IMR-90 (cell line): ENCODE results near the gene PPP1R2. TPM values are rescaled to one million over a fixed set of nuclear protein-coding genes. Genes with fewer than 3 reads are reported as not detected.

Source experiments
- ATAC-seq: fragments of 200-7000 bp; cut with Tn5 transposase; 2 replicates; pipeline ENCODE4 v1.9.1; 2020; ENCODE audit warnings: low read depth, mild to moderate bottlenecking, moderate library complexity
- BruUV-seq: library from RNA; stranded (reverse); fragments of 400-500 nt; replicated peaks from 2 replicates; lab custom pipeline; 2021; lab: Mats Ljungman, UMichigan
- CTCF ChIA-PET: fragments of 300-600 bp; formaldehyde crosslinking; extraction: SDS; loops from one replicate; lab custom pipeline; 2021; ENCODE audit warnings: antibody characterized with exemption; lab: Yijun Ruan, JAX
- POLR2A ChIA-PET: fragments of 300-600 bp; sonication (Branson Sonifier 250); formaldehyde crosslinking; loops from one replicate; lab custom pipeline; 2022; ENCODE audit warnings: antibody characterized with exemption; ENCODE audit not compliant: unreplicated experiment; lab: Charles Lee
- DNase-seq: peaks from one replicate; pipeline ENCODE4 v3.0.0; 2013
- H2AFZ ChIP-seq: replicated peaks from 2 replicates; pipeline ENCODE3; 2013; ENCODE audit warnings: low read length, mild to moderate bottlenecking; ENCODE audit not compliant: poor library complexity
- H2AK5ac ChIP-seq: 2 replicates; pipeline ENCODE4 v1.6.1; 2013; ENCODE audit warnings: low read depth, low read length, inconsistent platforms
- H2AK9ac ChIP-seq: replicated peaks from 2 replicates; pipeline ENCODE3; 2013; ENCODE audit warnings: mild to moderate bottlenecking, low read depth, low read length, moderate library complexity; ENCODE audit not compliant: poor library complexity
- H2BK120ac ChIP-seq: 2 replicates; pipeline ENCODE4 v1.6.1; 2013; ENCODE audit warnings: low read depth, low read length, inconsistent platforms
- H2BK15ac ChIP-seq: 3 replicates; pipeline ENCODE4 v1.6.1; 2013; ENCODE audit warnings: low read depth, low read length, inconsistent platforms
- H2BK20ac ChIP-seq: 2 replicates; pipeline ENCODE4 v1.6.1; 2013; ENCODE audit warnings: low read depth, mild to moderate bottlenecking, inconsistent platforms, low read length, moderate library complexity
- H2BK5ac ChIP-seq: 2 replicates; pipeline ENCODE4 v1.6.1; 2013; ENCODE audit warnings: mild to moderate bottlenecking, low read depth, low read length, inconsistent platforms; ENCODE audit not compliant: poor library complexity, severe bottlenecking
- H3K14ac ChIP-seq: replicated peaks from 2 replicates; pipeline ENCODE4 v1.6.1; 2013; ENCODE audit warnings: low read depth, low read length, inconsistent platforms
- H3K18ac ChIP-seq: 2 replicates; pipeline ENCODE4 v1.6.1; 2013; ENCODE audit warnings: low read depth, low read length, control low read depth
- H3K23ac ChIP-seq: 2 replicates; pipeline ENCODE4 v1.6.1; 2013; ENCODE audit warnings: low read depth, low read length, inconsistent platforms
- H3K27ac ChIP-seq: 2 replicates; pipeline ENCODE4 v1.5.1; 2013; ENCODE audit warnings: mild to moderate bottlenecking, control low read depth, low read length; ENCODE audit not compliant: insufficient read depth
- H3K27me3 ChIP-seq: 2 replicates; pipeline ENCODE4 v1.6.1; 2013; ENCODE audit warnings: low read length; ENCODE audit not compliant: control insufficient read depth, insufficient read depth
- H3K36me3 ChIP-seq: 2 replicates; pipeline ENCODE4 v1.6.1; 2013; ENCODE audit warnings: low read length, mixed read lengths; ENCODE audit not compliant: control insufficient read depth, insufficient read depth
- H3K4ac ChIP-seq: 2 replicates; pipeline ENCODE4 v1.6.1; 2013; ENCODE audit warnings: low read depth, low read length, inconsistent platforms
- H3K4me1 ChIP-seq: 2 replicates; pipeline ENCODE4 v1.6.1; 2013; ENCODE audit warnings: low read length, mixed read lengths; ENCODE audit not compliant: control insufficient read depth, insufficient read depth
- H3K4me2 ChIP-seq: 2 replicates; pipeline ENCODE4 v1.6.1; 2013; ENCODE audit warnings: low read depth, mild to moderate bottlenecking, control low read depth, low read length, moderate library complexity
- H3K4me3 ChIP-seq: 2 replicates; pipeline ENCODE4 v1.5.1; 2013; ENCODE audit warnings: low read depth, mild to moderate bottlenecking, control low read depth, low read length, moderate library complexity; ENCODE audit not compliant: insufficient read depth
- H3K56ac ChIP-seq: 2 replicates; pipeline ENCODE4 v1.6.1; 2013; ENCODE audit warnings: low read length, inconsistent platforms; ENCODE audit not compliant: insufficient read depth; ENCODE audit errors: extremely low read depth
- H3K79me1 ChIP-seq, 2 experiments: 2 replicates each; pipeline ENCODE4 v1.6.1; 2013; ENCODE audit warnings: low read length in 2 of 2, inconsistent platforms in 1 of 2, low read depth in 1 of 2
- H3K9ac ChIP-seq: 2 replicates; pipeline ENCODE4 v1.6.1; 2013; ENCODE audit warnings: low read depth, low read length, control low read depth
- H3K9me1 ChIP-seq: 2 replicates; pipeline ENCODE4 v1.6.1; 2013; ENCODE audit warnings: low read length, inconsistent platforms; ENCODE audit not compliant: insufficient read depth
- H3K9me3 ChIP-seq: 2 replicates; pipeline ENCODE4 v1.6.1; 2013; ENCODE audit warnings: low read length; ENCODE audit not compliant: control insufficient read depth, insufficient read depth
- H4K20me1 ChIP-seq: 2 replicates; pipeline ENCODE4 v1.6.1; 2013; ENCODE audit warnings: low read length, inconsistent platforms; ENCODE audit not compliant: insufficient read depth
- H4K5ac ChIP-seq: 2 replicates; pipeline ENCODE4 v1.6.1; 2013; ENCODE audit warnings: mild to moderate bottlenecking, low read depth, low read length, control low read depth
- H4K8ac ChIP-seq, 2 experiments: 2 replicates each; pipeline ENCODE4 v1.6.1; 2013; ENCODE audit warnings: low read depth in 2 of 2, low read length in 2 of 2, control low read depth in 1 of 2, inconsistent platforms in 1 of 2
- H4K91ac ChIP-seq: 2 replicates; pipeline ENCODE4 v1.6.1; 2013; ENCODE audit warnings: low read depth, low read length, inconsistent platforms; ENCODE audit not compliant: insufficient read depth
- CEBPB ChIP-seq: IDR thresholded peaks from 2 replicates; pipeline ENCODE4 v1.6.1; 2012; ENCODE audit warnings: low read depth, low read length, improper control_type of control experiment
- CTCF ChIP-seq: conservative IDR thresholded peaks from 2 replicates; pipeline ENCODE4 v1.5.1; 2012; ENCODE audit warnings: mild to moderate bottlenecking, low read depth, low read length, improper control_type of control experiment
- ELK1 ChIP-seq: fragments of 150-350 bp; IDR thresholded peaks from 2 replicates; pipeline ENCODE4 v1.6.1; 2016; ENCODE audit warnings: low read depth, mild to moderate bottlenecking, low read length, moderate library complexity, borderline replicate concordance
- FOS ChIP-seq: fragments of 150-350 bp; IDR thresholded peaks from 2 replicates; pipeline ENCODE4 v1.6.1; 2016; ENCODE audit warnings: low read depth, low read length
- MAFK ChIP-seq: IDR thresholded peaks from 2 replicates; pipeline ENCODE4 v1.6.1; 2012; ENCODE audit warnings: low read depth, low read length, improper control_type of control experiment
- MAZ ChIP-seq: IDR thresholded peaks from 2 replicates; pipeline ENCODE4 v1.6.1; 2012; ENCODE audit warnings: low read depth, mild to moderate bottlenecking, low read length, improper control_type of control experiment, moderate library complexity, borderline replicate concordance
- MXI1 ChIP-seq: IDR thresholded peaks from 2 replicates; pipeline ENCODE4 v1.6.1; 2012; ENCODE audit warnings: low read depth, mild to moderate bottlenecking, low read length, moderate library complexity, borderline replicate concordance
- NFE2L2 ChIP-seq: fragments of 150-350 bp; IDR thresholded peaks from 2 replicates; pipeline ENCODE4 v1.6.1; 2016; ENCODE audit warnings: low read depth, mild to moderate bottlenecking, low read length
- POLR2A ChIP-seq: IDR thresholded peaks from 2 replicates; pipeline ENCODE4 v1.6.1; 2012; ENCODE audit warnings: mild to moderate bottlenecking, low read depth, low read length
- RCOR1 ChIP-seq: IDR thresholded peaks from 2 replicates; pipeline ENCODE4 v1.6.1; 2012; ENCODE audit warnings: mild to moderate bottlenecking, low read length, improper control_type of control experiment; ENCODE audit not compliant: insufficient replicate concordance
- RFX5 ChIP-seq: IDR thresholded peaks from 2 replicates; pipeline ENCODE4 v1.8.0; 2012; ENCODE audit warnings: low read depth, mild to moderate bottlenecking, low read length, moderate library complexity
- SMC3 ChIP-seq: fragments of 150-350 bp; IDR thresholded peaks from 2 replicates; pipeline ENCODE4 v1.6.1; 2016; ENCODE audit warnings: low read depth, mild to moderate bottlenecking, antibody characterized with exemption, low read length, moderate library complexity
- USF2 ChIP-seq: fragments of 150-350 bp; IDR thresholded peaks from 2 replicates; pipeline ENCODE4 v1.6.1; 2017; ENCODE audit warnings: mild to moderate bottlenecking, antibody characterized with exemption, low read length, low read depth
- WGBS, 2 experiments: methylation state at CpG; one replicate each; pipeline versions ENCODE4 v1.1.5 to v1.1.7; 2013; ENCODE audit warnings: missing lambda C conversion rate in 2 of 2; ENCODE audit not compliant: insufficient read length in 1 of 2; ENCODE audit errors: extremely low coverage in 2 of 2; 5-methylcytosine and 5-hydroxymethylcytosine counted together
- dilution Hi-C: fragments of 300-500 bp; cut with HindIII; formaldehyde crosslinking; loops from one replicate; pipeline ENCODE4 v1.14.3; 2018; ENCODE audit warnings: low sequenced_read_pairs; ENCODE audit not compliant: unreplicated experiment
- in situ Hi-C: fragments of 300-500 bp; cut with MboI; formaldehyde crosslinking; loops from 3 replicates; pipeline ENCODE4 v1.14.3; 2019; ENCODE audit warnings: low sequenced_read_pairs, inconsistent platforms, mixed read lengths
- intact Hi-C: fragments of 100-400 bp; cut with micrococcal nuclease; formaldehyde crosslinking; loops from 2 replicates; pipeline ENCODE4 v1.10.0; 2022
- polyA plus RNA-seq, 3 experiments: library from polyadenylated mRNA; depleted of rRNA; stranded (reverse); fragments of >200 nt; gene quantifications; 2 replicates each; pipeline ENCODE4 v1.2.3, GENCODE V29; 2012; ENCODE audit warnings: low replicate concordance in 1 of 3
- total RNA-seq: library from RNA; depleted of rRNA; stranded (reverse); fragments of >200 nt; gene quantifications from 2 replicates; pipeline ENCODE4 v1.2.3, GENCODE V29; 2012

The PPP1R2 gene
- total and polyA plus RNA-seq, 2 of the 4 experiments (the other 2 are of a cell fraction) = 9.2 to 36.0 TPM

DNA sequence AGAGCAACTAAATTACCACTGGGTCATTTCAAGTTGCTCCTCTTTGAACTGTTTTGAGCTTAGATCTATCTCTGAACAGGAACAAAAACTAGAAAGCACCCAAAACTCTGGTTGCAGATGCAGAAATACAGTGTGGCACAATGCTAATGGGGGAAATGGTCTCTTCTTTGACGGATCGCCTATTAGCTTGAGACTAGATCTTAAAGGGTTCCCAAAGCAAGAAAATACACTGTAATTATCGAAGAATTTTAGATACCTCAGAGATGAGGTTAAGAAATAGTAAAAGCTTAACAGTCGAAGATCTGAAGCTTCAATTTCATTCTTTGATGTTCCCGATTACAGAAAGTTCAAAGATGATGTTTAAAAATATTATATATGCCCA is 818 bp downstream of the PPP1R2 start:
- intact Hi-C loops (no loop called here), dilution Hi-C loops (no loop called here), in situ Hi-C loops (no loop called here)
- CTCF ChIA-PET = interaction anchor here (1.2 kb wide), 1 partner anchor 271 kb away, joined by 6 read pairs; the partner anchor contains the start of gene XXYLT1
- peaks cover 4% of the 10 kb centered on the region for H3K4me1 ChIP-seq
- no peak overlapping the region for H2AK5ac ChIP-seq
- TSS peak; percentile 28 for BruUV-seq
- peak overlapping the region; percentile 11 for H3K14ac ChIP-seq
- H2BK120ac ChIP-seq = no peak overlapping the region
- no peak overlapping the region for H2BK20ac ChIP-seq
- 0 out of 2 replicates have a peak, but pooled peaks cover 1% of the 10 kb centered on the region for H3K36me3 ChIP-seq
- H4K8ac ChIP-seq = no peak overlapping the region
- no peak overlapping the region for H2AK9ac ChIP-seq
- peaks cover 10% of the 10 kb centered on the region for H3K9me1 ChIP-seq
- H3K23ac ChIP-seq = peak overlapping the region; percentile 68; the same call in 1 of the 2 replicates
- no peak overlapping the region for H4K91ac ChIP-seq
- H3K4me2 ChIP-seq = peak overlapping the region; percentile 93
- H3K9me3 ChIP-seq = no peaks in the 10 kb centered on the region
- ATAC-seq = no peak
- H3K18ac ChIP-seq = no peak overlapping the region
- H3K27ac ChIP-seq = peak overlapping the region; percentile 70; the same call in 1 of the 2 replicates
- H4K20me1 ChIP-seq = peaks cover 31% of the 10 kb centered on the region
- H3K27me3 ChIP-seq = peaks cover 4% of the 10 kb centered on the region; the same call in 1 of the 2 replicates
- peak overlapping the region; percentile 83 for H3K4me3 ChIP-seq
- no peak overlapping the region for H4K5ac ChIP-seq
- 0 out of 2 replicates have a peak overlapping the region, but pooled peaks have one; percentile 13 for H3K4ac ChIP-seq
- DNase-seq = no peak
- no peak overlapping the region for H2BK15ac ChIP-seq
- H2BK5ac ChIP-seq = no peak overlapping the region
- peak overlapping the region; percentile 5; the same call in 1 of the 2 replicates for H3K56ac ChIP-seq
- H3K9ac ChIP-seq = peak overlapping the region; percentile 82
- TF ChIP-seq FOS (no peak), POLR2A (no peak), NFE2L2 (no peak), USF2 (no peak), SMC3 (no peak), MAFK (no peak), CTCF (no peak), CEBPB (no peak), MXI1 (no peak), RCOR1 (no peak), RFX5 (no peak), MAZ (no peak), ELK1 (no peak)
- POLR2A ChIA-PET = interaction anchor here (0.6 to 0.7 kb wide), 2 partner anchors 175 to 859 kb away, joined by 14 to 19 read pairs; no protein-coding TSS in a partner anchor
- WGBS, 2 experiments = no CpG with 5 or more reads among the region's 5 CpGs
- H2AFZ ChIP-seq = no peak overlapping the region
- H3K79me1 ChIP-seq = peaks cover 19 to 40% of the 10 kb centered on the region in 2 experiments
